Medulla oblongata (tissue), 1 donor: Measurements from ENCODE around the gene BID.

Experiments
- DNase-seq: peaks from one replicate; pipeline ENCODE4 v3.0.0-alpha.2; 2015; ENCODE audit errors: extremely low spot score

The BID gene

GRCh38 chr22:17783773-17784480 lies 9.7 kb upstream of the BID start:
- DNase-seq, result no peak

GRCh38 chr22:17783312-17783711 lies 9.0 kb upstream of the BID start:
- no peak for DNase-seq

- DNase-seq, result no peak
Observed at GRCh38 chr22:17782621-17783020, 8.4 kb upstream of the BID start.

GRCh38 chr22:17782158-17782557 lies 7.9 kb upstream of the BID start:
- no peak for DNase-seq

GRCh38 chr22:17781319-17782031 lies 7.2 kb upstream of the BID start:
- DNase-seq, result no peak

DNA sequence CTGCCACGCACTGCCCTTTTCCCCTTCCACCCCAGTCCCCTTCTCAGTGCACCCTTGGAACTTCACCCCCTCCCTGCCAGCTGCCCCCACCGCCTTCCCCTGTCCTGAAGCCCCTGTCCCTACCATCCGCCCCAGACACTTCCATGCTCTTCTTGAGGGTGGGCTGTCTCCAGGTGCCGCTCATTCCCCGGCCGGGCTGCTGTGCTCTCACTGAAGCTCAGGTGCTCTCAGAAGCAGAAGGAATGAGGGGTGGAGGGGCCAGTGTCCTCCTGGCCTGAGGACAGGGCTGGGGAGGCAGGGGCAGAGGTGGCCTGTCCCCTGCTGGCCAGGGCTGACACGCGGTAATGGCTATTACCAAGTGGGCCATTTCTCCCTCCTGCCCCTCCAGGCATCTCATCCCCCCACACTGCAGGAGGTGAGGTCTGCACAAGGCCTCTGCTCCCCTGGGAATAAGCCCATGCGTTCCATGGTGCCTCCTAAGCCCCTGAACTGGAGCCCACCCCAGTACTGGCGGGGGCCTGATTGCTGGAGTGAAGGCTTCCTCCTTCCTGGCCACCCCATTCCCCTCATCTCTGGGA lies 6.6 kb upstream of the BID start:
- no peak for DNase-seq

DNA sequence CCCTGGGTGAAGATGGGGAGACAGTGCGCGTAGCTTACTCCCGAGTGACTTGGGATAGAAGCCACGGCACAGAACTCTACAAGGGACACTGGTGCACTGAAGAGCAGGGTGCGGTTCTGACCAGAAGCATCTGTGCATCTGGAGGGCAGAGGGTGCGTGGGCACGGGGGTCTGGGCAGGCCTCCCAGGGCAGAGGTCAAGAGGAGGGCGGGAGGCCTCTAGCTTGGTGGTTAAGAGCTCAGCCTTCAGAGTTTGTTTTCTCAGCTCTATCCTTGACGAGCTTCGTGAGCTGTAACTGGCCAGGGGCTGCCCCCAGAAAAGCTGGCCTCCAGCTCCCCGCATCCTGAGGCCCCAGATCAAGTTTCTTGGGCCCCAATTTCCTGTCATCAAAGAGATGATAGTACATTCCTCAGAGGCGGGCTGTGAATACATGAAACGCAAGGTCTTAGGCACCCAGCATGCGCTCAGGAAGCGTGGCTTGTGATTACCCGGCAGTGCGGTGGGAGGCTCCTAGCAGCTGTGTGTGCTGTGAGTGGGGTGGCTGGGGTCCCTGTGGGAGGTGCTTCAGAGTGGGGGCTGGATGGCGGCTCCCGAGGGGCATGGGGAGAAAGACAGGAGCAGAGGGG lies 6.0 kb upstream of the BID start:
- DNase-seq, result no peak

DNA sequence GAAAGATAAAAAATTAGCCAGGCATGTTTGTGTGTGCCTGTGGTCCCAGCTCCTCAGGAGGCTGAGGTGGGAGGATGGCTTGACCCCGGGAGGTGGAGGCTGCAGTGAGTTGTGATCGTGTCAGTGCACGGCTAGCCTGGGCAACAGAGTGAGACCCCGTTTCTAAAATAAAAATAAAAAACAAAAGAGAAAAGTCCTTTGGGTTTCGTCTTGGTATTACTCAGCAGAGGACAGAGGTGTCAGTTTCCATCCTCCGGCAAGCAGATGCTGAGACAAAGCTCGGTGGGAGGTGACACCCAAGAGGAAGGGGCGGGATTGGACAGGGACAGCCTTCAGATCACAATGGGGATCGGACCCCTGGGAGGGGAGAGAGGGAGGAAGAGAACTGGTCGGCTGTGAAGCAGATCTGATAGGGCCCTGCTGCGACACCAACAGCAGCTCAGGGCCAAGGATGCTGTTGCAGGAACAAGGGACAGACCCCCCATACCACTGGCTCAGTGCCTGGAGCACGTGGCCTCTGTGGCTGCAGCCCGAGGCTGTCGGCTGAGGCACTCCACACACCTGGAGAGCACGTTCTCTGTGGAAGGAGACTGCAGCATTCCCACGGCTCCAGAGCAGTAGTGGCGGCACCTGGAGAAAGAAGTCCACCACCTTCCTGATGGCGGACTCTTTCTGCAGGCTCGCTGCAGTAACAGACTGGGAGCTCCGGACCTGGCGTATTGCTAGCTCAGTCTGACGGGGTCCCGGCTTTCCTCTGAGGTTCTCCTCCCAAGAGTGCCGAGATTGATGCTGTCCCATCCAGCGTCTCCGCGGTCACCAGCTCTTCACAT lies 5.2 kb upstream of the BID start:
- DNase-seq, result no peak

GRCh38 chr22:17778412-17778976 lies 4.2 kb upstream of the BID start:
- DNase-seq, result no peak

DNA sequence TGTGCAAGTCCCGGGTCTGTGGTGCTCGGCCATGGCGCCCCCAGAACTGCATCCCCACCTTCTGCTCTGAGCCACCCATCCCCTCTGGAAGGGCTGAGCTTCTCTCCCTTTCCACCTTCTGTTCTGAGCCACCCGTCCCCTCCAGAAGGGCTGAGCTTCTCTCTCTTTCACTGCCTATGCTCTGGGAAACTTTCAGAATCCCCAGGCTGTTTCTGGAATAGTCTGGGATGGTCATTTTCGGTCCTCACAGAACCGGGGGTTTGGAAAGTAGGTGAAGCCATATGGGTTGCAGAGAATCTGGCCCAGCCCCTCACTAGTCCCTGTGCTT lies 3.4 kb upstream of the BID start:
- no peak for DNase-seq

GRCh38 chr22:17777005-17777716 lies 2.9 kb upstream of the BID start:
- DNase-seq, result no peak

- DNase-seq, result no peak
Observed at GRCh38 chr22:17775781-17776465, 1.7 kb upstream of the BID start.

DNA sequence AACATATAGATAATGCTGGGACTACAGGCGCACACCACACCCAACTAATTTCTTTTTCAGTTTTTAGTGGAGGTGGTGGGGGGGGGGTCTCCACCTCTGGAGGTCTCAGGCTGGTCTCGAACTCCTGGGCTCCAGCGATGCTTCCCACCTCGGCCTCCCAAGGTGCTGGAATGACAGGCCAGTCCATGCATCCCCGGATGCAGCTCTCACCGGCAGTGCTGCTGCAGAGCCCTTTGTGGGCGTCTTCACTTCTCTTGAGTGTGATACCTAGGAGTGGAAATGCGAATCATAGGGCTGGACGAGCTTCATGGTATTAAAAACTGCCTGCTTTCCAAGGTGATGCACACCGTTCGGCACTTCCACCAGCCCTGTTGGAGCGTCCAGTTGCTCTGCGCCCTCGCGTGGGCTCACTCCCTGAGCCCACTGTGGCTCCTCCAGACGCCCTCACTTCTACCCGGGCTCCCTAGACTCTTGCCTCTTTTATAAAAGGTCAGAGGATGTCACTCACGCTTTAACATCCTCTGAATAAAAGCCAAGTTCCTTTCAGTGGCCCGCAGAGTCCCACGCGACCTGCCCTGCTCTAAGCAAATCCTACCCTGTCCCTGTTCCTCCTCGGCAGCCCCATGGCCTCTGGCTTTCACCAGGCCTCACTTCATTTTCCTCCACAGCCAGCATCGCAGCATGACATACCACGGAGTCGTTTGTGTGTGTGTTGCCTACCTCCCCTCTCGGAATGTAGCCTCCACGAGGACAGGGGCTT lies 837 bp upstream of the BID start:
- DNase-seq, result no peak

DNA sequence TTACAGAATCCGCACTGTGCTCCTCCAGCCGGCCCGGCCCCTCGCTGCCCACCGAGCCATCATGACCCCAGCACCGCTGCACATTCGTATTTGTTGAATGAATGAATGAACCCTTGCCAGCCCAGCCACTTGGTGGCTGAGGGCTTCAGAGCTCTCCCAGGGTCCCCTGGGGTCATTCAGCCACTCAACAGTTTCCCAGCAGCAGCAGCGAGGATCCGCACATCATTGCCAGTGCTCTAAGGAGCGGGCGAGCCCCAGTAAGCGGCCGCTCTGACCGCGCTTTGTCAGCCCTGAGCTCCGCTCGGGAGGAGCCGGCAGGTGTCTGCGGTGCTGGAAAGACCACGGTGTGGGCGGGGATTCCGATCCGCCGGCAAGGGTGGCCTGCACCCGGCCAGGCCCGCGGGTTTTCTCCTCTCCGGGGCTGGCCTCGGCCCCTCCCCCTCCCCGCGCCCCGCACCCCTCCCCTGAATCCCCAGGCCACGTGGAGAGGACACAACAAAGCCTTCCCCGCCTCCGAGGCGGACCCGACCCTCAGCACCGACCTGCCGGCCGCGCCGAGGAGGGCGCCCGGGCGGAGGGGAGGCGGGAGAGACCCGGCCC lies 563 bp downstream of the BID start:
- DNase-seq, result peak; percentile 60

- peak; percentile 46 for DNase-seq
Observed at GRCh38 chr22:17772958-17773605, 1.2 kb downstream of the BID start.

DNA sequence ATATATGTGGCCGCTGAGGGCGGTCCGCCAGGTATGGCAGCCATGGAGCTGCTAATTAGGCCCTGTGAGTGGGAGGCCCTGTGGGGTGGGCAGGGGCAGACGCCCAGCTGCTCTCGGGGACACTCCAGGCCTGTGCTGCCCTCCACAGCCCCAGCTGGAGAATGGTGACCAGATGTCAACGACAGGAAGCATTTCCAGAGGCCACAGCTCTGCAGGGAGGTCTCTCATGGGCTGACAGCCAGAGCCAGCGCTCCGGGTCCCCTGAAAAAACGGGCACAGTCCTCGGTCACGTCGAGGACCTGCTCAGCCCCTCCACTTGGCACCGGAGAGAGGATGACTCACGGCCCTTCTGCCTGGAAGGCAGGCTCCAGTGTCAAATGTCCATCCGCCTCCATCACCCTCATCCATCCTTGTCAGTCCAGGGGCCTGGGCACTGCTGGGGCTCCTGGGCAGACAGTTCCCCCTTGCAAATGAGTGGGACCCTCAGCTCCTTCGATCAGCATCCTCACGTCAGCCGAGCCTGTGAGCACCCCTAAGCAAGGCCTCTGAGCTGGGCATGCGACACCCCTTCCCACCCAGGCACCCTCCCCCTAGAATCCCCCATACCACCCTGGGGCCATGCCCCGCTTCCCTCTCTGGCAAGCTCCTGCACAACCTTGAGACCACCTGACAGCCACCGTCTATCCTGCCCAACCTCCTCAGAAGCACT lies 1.9 kb downstream of the BID start:
- DNase-seq, result no peak

GRCh38 chr22:17770180-17771077 lies 3.8 kb downstream of the BID start:
- peak; percentile 76 for DNase-seq
